Measurements from ENCODE around the gene NOTCH4.

DNA sequence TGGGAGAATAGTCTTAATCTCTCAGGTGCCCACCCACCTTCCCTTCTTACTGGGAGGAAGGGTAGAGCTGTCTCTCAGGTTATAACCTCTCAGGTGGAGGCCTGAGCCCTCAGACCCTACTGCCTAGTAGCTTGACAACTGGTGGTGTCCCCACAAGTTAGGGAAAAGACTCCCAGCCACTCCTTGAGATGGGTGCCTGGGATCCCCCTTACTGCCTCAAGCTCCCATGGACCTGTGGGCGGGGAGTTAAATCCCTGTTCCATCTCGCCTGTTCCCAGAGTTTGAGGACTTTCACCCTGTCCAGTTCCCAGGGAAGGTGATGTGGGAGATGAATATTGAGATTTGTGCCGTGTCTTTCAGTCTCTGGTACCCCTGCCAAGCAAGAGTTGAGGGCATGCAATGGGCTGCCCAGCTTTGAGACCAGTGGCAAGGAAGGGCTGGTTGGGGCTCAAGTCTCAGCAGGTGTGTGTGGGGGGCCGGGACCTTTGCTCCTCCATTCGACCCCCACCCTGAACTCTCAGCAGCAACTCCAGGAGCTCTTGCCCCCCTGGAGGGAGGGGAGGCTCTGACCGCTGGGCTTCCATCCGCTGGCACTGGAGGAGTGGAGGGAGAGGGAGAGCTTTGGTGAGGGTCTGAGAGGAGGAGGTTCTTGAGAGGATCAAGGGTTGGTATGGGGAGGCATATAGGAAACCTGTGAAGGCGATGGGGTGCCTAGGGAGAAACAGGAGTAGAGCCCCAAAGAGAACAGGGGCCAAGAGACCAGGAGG is 32.8 kb downstream of the NOTCH4 start:
- TF ChIP-seq, protein P1, sequence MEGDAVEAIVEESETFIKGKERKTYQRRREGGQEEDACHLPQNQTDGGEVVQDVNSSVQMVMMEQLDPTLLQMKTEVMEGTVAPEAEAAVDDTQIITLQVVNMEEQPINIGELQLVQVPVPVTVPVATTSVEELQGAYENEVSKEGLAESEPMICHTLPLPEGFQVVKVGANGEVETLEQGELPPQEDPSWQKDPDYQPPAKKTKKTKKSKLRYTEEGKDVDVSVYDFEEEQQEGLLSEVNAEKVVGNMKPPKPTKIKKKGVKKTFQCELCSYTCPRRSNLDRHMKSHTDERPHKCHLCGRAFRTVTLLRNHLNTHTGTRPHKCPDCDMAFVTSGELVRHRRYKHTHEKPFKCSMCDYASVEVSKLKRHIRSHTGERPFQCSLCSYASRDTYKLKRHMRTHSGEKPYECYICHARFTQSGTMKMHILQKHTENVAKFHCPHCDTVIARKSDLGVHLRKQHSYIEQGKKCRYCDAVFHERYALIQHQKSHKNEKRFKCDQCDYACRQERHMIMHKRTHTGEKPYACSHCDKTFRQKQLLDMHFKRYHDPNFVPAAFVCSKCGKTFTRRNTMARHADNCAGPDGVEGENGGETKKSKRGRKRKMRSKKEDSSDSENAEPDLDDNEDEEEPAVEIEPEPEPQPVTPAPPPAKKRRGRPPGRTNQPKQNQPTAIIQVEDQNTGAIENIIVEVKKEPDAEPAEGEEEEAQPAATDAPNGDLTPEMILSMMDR (IDR thresholded peaks at IDR 0.05), result no peak
- no peak for TF ChIP-seq POLR2A (IDR thresholded peaks at IDR 0.05)
- TF ChIP-seq EP300 (IDR thresholded peaks at IDR 0.05; ENCODE audit: low read depth), result no peak
- TF ChIP-seq POLR2AphosphoS5 (IDR thresholded peaks at IDR 0.05), result no peak

Measured in transverse colon (tissue), 4 donors.